Spleen (tissue), 7 donors: ENCODE results near the gene CEP68.

Source experiments
- CTCF ChIP-seq, 11 experiments: fragments of 200-600 bp in 7 of 11; fragments of 450-650 bp in 4 of 11; sonication (generic) in 4 of 11; IDR thresholded peaks in 8 of 11; conservative IDR thresholded peaks in 3 of 11; 1 replicate in 7 of 11; 2 replicates in 4 of 11; pipeline versions ENCODE4 v1.4.0 to v1.8.0; 2016 to 2021; ENCODE audit warnings: antibody characterized with exemption in 11 of 11, inconsistent platforms in 4 of 11, mild to moderate bottlenecking in 1 of 11
- POLR2A ChIP-seq, 3 donors: fragments of 450-650 bp; IDR thresholded peaks; one replicate each; pipeline ENCODE4 v1.5.1; 2017; ENCODE audit warnings: antibody characterized with exemption in 3 of 3, mild to moderate bottlenecking in 1 of 3
- POLR2AphosphoS5 ChIP-seq, 3 donors: sonication (generic); formaldehyde crosslinking; IDR thresholded peaks; one replicate each; pipeline ENCODE4 v1.5.1; 2017; ENCODE audit warnings: antibody characterized with exemption in 3 of 3
- donor health status: DM: no; HTN: no; CAD: no; lungs with moderate emphysema.
- donor health status: DM: no; HTN: no; CAD: no.
- donor health status: DM: no; HTN: no; CAD: no.

- TF ChIP-seq CTCF (IDR thresholded peaks at IDR 0.05 in 8 of 11, conservative IDR thresholded peaks at IDR 0.05 in 3 of 11) (no peak), POLR2A (IDR thresholded peaks at IDR 0.05) (no peak), POLR2AphosphoS5 (IDR thresholded peaks at IDR 0.05) (peak in 1 of 3 donors; percentile 17)
These were observed 38.1 kb upstream of the CEP68 start for GRCh38 chr2:65018141-65018582.
